Neural progenitor cell (in vitro differentiated cells): ENCODE data around the gene GAPT. TPM values are rescaled to one million over a fixed set of nuclear protein-coding genes. Genes with fewer than 3 reads are reported as not detected.

Source experiments
- DNase-seq: peaks from one replicate; pipeline ENCODE4 v3.0.0-alpha.2; 2016; ENCODE audit warnings: low spot score
- H2AFZ ChIP-seq: fragments of 200-600 bp; sonication (generic); replicated peaks from 2 replicates; pipeline ENCODE4 v1.6.1; 2016; ENCODE audit warnings: antibody characterized with exemption
- H3F3A ChIP-seq: fragments of 200-600 bp; sonication (generic); 2 replicates; pipeline ENCODE4 v1.6.1; 2016; ENCODE audit warnings: antibody characterized with exemption, low read depth
- H3K27ac ChIP-seq: fragments of 200-600 bp; sonication (generic); 2 replicates; pipeline ENCODE4 v1.5.1; 2016; ENCODE audit warnings: mild to moderate bottlenecking
- H3K27me3 ChIP-seq: fragments of 200-600 bp; sonication (generic); 2 replicates; pipeline ENCODE4 v1.6.1; 2016; ENCODE audit warnings: mild to moderate bottlenecking, moderate library complexity
- H3K36me3 ChIP-seq: fragments of 200-600 bp; sonication (generic); 2 replicates; pipeline ENCODE4 v1.5.1; 2016
- H3K4me1 ChIP-seq: fragments of 200-600 bp; sonication (generic); 2 replicates; pipeline ENCODE4 v1.6.1; 2016; ENCODE audit warnings: mixed run types
- H3K4me2 ChIP-seq: fragments of 200-600 bp; sonication (generic); 2 replicates; pipeline ENCODE4 v1.6.1; 2016
- H3K4me3 ChIP-seq: fragments of 200-600 bp; sonication (generic); 2 replicates; pipeline ENCODE4 v1.5.1; 2016
- H3K79me2 ChIP-seq: fragments of 200-600 bp; sonication (generic); 2 replicates; pipeline ENCODE4 v1.6.1; 2016; ENCODE audit warnings: low read depth
- H3K9ac ChIP-seq: fragments of 200-600 bp; sonication (generic); 2 replicates; pipeline ENCODE4 v1.6.1; 2016
- H3K9me3 ChIP-seq: fragments of 200-600 bp; sonication (generic); 2 replicates; pipeline ENCODE4 v1.5.1; 2016; ENCODE audit warnings: low read depth
- H4K20me1 ChIP-seq: fragments of 200-600 bp; sonication (generic); 2 replicates; pipeline ENCODE4 v1.6.1; 2016; ENCODE audit warnings: low read depth
- H3K27ac Mint-ChIP-seq: 3 replicates; pipeline ENCODE4 v1.8.0; 2021; ENCODE audit warnings: mixed read lengths
- H3K27me3 Mint-ChIP-seq: 2 replicates; pipeline ENCODE4 v1.8.0; 2022; ENCODE audit warnings: low read depth, mild to moderate bottlenecking, inconsistent platforms, moderate library complexity, mixed read lengths; ENCODE audit not compliant: insufficient read depth
- H3K36me3 Mint-ChIP-seq: 3 replicates; pipeline ENCODE4 v1.8.0; 2021; ENCODE audit warnings: mixed read lengths
- H3K4me1 Mint-ChIP-seq: 3 replicates; pipeline ENCODE4 v1.8.0; 2021; ENCODE audit warnings: mixed read lengths
- H3K4me3 Mint-ChIP-seq: 3 replicates; pipeline ENCODE4 v1.8.0; 2021; ENCODE audit warnings: mild to moderate bottlenecking, moderate library complexity, mixed read lengths
- H3K9me3 Mint-ChIP-seq: 3 replicates; pipeline ENCODE4 v1.8.0; 2020; ENCODE audit warnings: mixed read lengths
- EZH2 ChIP-seq: fragments of 200-600 bp; sonication (generic); IDR thresholded peaks from 2 replicates; pipeline ENCODE4 v1.6.1; 2017; ENCODE audit warnings: antibody characterized with exemption, mild to moderate bottlenecking, moderate library complexity
- EZH2phosphoT487 ChIP-seq: fragments of 200-600 bp; sonication (generic); IDR thresholded peaks from 2 replicates; pipeline ENCODE4 v1.6.1; 2017; ENCODE audit warnings: antibody characterized with exemption
- microRNA-seq: library from miRNA; unstranded; fragments of <30 nt; microRNA quantifications from one replicate; pipeline ENCODE4, GENCODE V29; 2016
- small RNA-seq: library from RNA; depleted of rRNA; stranded (forward); fragments of <200 nt; gene quantifications from one replicate; pipeline ENCODE3, GENCODE V24; 2015
- total RNA-seq: library from RNA; depleted of rRNA; stranded (reverse); fragments of >200 nt; gene quantifications from 2 replicates; pipeline ENCODE4 v1.2.3, GENCODE V29; 2015; ENCODE audit warnings: low replicate concordance
- TF ChIP-seq, protein P1 (sequence below): fragments of 200-600 bp; sonication (generic); IDR thresholded peaks from 2 replicates; pipeline ENCODE4 v1.5.1; 2017; ENCODE audit warnings: antibody characterized with exemption, mild to moderate bottlenecking

GAPT gene
- total RNA-seq, 1 donor from 2014 or later, result not detected

DNA sequence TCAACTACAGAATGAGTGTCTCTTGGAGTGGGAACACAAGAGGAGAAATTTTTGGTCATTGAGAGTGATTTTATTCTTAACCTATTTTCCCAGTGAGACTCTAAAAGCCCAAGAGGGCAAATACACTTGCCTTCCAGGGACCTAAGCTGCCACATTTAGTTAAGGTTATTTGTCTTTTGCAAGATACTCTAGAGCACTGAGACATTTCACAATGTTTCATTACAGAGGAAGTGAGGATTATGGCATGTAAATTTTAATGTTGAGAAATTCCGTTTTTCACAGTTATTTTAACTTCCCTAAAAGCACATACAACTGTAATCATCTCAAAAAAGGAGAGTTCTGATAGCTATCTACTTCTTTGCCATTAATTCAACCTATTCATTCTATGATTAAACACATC lies 53.0 kb downstream of the GAPT start:
- no peak for DNase-seq
- no peaks in the 10 kb centered on the region for H3K27me3 Mint-ChIP-seq

DNA sequence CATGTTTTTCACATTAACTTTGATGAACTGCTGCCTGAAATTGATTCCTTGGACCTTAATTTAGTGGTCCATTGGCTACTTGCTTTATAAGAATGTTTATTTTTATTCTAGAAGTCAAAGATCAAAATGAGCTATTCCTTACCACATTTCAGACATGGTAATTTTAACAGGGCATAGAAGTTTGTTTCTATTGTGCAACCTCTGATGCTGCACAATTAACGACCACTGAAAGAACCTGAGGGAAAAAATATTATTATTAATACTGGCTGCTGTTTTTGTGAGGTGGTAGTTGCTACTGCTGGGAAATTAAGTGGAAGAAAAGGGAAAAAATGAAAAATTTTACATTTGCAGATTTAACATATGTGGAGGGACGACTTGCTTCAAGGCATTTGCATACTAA lies 53.7 kb downstream of the GAPT start:
- H3K27me3 ChIP-seq, result no peaks in the 10 kb centered on the region
- no peaks in the 10 kb centered on the region for H3K79me2 ChIP-seq
- no peak overlapping the region for H3K4me3 Mint-ChIP-seq
- H3K4me2 ChIP-seq, result no peak overlapping the region
- peaks cover 9% of the 10 kb centered on the region for H3K9me3 Mint-ChIP-seq
- DNase-seq, result no peak
- H3K27me3 Mint-ChIP-seq, result no peaks in the 10 kb centered on the region
- H3K4me1 Mint-ChIP-seq, result peaks cover 18% of the 10 kb centered on the region
- H3K4me1 ChIP-seq, result no peaks in the 10 kb centered on the region
- no peak overlapping the region for H3K9ac ChIP-seq
- no peak overlapping the region for H2AFZ ChIP-seq
- no peak overlapping the region for H3K4me3 ChIP-seq
- no peaks in the 10 kb centered on the region for H3K36me3 Mint-ChIP-seq
- TF ChIP-seq EZH2 (no peak), EZH2phosphoT487 (no peak)
- TF ChIP-seq, protein P1, sequence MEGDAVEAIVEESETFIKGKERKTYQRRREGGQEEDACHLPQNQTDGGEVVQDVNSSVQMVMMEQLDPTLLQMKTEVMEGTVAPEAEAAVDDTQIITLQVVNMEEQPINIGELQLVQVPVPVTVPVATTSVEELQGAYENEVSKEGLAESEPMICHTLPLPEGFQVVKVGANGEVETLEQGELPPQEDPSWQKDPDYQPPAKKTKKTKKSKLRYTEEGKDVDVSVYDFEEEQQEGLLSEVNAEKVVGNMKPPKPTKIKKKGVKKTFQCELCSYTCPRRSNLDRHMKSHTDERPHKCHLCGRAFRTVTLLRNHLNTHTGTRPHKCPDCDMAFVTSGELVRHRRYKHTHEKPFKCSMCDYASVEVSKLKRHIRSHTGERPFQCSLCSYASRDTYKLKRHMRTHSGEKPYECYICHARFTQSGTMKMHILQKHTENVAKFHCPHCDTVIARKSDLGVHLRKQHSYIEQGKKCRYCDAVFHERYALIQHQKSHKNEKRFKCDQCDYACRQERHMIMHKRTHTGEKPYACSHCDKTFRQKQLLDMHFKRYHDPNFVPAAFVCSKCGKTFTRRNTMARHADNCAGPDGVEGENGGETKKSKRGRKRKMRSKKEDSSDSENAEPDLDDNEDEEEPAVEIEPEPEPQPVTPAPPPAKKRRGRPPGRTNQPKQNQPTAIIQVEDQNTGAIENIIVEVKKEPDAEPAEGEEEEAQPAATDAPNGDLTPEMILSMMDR, result no peak
- H3F3A ChIP-seq, result no peaks in the 10 kb centered on the region
- no peaks in the 10 kb centered on the region for H3K9me3 ChIP-seq
- H3K36me3 ChIP-seq, result no peaks in the 10 kb centered on the region
- no peaks in the 10 kb centered on the region for H4K20me1 ChIP-seq
- H3K27ac Mint-ChIP-seq, result no peak overlapping the region
- H3K27ac ChIP-seq, result no peak overlapping the region

More for the DNA sequence above, 53.0 kb downstream of the GAPT start:
- no peaks in the 10 kb centered on the region for H3K36me3 Mint-ChIP-seq
- Histone ChIP-seq H3K9me3 (no peaks in the 10 kb centered on the region), H3K36me3 (no peaks in the 10 kb centered on the region), H3F3A (no peaks in the 10 kb centered on the region), H2AFZ (no peak overlapping the region), H3K27me3 (no peaks in the 10 kb centered on the region), H3K27ac (no peak overlapping the region), H4K20me1 (no peaks in the 10 kb centered on the region), H3K4me2 (no peak overlapping the region), H3K4me3 (no peak overlapping the region), H3K79me2 (no peaks in the 10 kb centered on the region), H3K4me1 (no peaks in the 10 kb centered on the region), H3K9ac (no peak overlapping the region)
- peaks cover 18% of the 10 kb centered on the region for H3K4me1 Mint-ChIP-seq
- H3K4me3 Mint-ChIP-seq, result no peak overlapping the region
- TF ChIP-seq EZH2 (no peak), EZH2phosphoT487 (no peak)
- TF ChIP-seq, protein P1, result no peak
- no peak overlapping the region for H3K27ac Mint-ChIP-seq
- peaks cover 12% of the 10 kb centered on the region for H3K9me3 Mint-ChIP-seq

DNA sequence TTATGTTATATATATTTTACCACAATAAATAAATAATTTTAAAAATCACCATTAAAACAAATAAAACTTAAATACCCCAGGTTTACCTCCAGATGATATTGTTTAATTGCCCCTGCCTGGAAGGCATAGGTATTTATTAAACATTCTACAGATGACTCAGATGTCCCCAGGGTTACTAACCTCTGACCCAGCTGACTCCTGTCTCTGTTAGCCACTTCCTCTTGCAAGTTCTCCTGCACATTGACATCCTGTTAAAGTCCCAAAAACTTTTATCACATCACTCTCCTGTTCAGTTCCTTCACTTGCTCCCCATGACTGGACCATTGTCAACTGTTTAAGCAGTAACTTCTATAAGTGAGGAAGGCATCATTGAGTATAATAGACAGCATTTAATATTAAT lies 54.7 kb downstream of the GAPT start:
- H3K27ac ChIP-seq, result no peak overlapping the region
- H3K36me3 ChIP-seq, result no peaks in the 10 kb centered on the region
- H3K27me3 ChIP-seq, result no peaks in the 10 kb centered on the region
- Mint-ChIP-seq H3K27ac (no peak overlapping the region), H3K4me3 (no peak overlapping the region), H3K27me3 (peaks cover 2% of the 10 kb centered on the region), H3K4me1 (peaks cover 18% of the 10 kb centered on the region), H3K36me3 (no peaks in the 10 kb centered on the region), H3K9me3 (peaks cover 9% of the 10 kb centered on the region)
- no peaks in the 10 kb centered on the region for H3K79me2 ChIP-seq
- no peaks in the 10 kb centered on the region for H3K9me3 ChIP-seq
- no peaks in the 10 kb centered on the region for H3F3A ChIP-seq
- TF ChIP-seq, protein P1, result no peak
- TF ChIP-seq EZH2phosphoT487 (no peak), EZH2 (no peak)
- H2AFZ ChIP-seq, result no peak overlapping the region
- no peak overlapping the region for H3K4me3 ChIP-seq
- no peak overlapping the region for H3K4me2 ChIP-seq
- no peaks in the 10 kb centered on the region for H4K20me1 ChIP-seq
- H3K4me1 ChIP-seq, result no peaks in the 10 kb centered on the region
- no peak overlapping the region for H3K9ac ChIP-seq
- DNase-seq, result no peak

Small RNA genes lying within 50 kb of the gene (microRNA-seq; reads per million reads assigned to microRNA genes)
- not detected for gene MIR548AE2

Small RNA genes lying within 50 kb of the gene (small RNA-seq; reads per million reads assigned to genes)
- gene MIR548AE2, result not detected

Other genes starting within 250 kb of the GAPT start
- 10.1 and 22.5 TPM in 2 replicates for gene PLK2, start 31.3 kb upstream of the GAPT start, total RNA-seq
- 3.8 and 14.2 TPM in 2 replicates for gene RAB3C, start 91.6 kb downstream of the GAPT start, total RNA-seq